HepG2 (cell line): Measurements from ENCODE around the gene CMPK2. TPM values are rescaled to one million over a fixed set of nuclear protein-coding genes. Genes with fewer than 3 reads are reported as not detected.

ENCODE experiments used
- ADNP ChIP-seq: sonication (generic); formaldehyde crosslinking; IDR thresholded peaks from 2 replicates; pipeline ENCODE4 v1.4.0; 2020; ENCODE audit warnings: missing genetic modification reagents
- KDM2A ChIP-seq: sonication (generic); formaldehyde crosslinking; IDR thresholded peaks from 2 replicates; pipeline ENCODE4 v1.4.0; 2020; ENCODE audit warnings: low read depth, missing genetic modification reagents, borderline replicate concordance
- MIER2 ChIP-seq: IDR thresholded peaks from 2 replicates; pipeline ENCODE4 v1.6.1; 2016; ENCODE audit warnings: missing biosample characterization, missing genetic modification reagents
- REPIN1 ChIP-seq: sonication (generic); formaldehyde crosslinking; IDR thresholded peaks from 2 replicates; pipeline ENCODE4 v1.8.0; 2022; ENCODE audit warnings: missing genetic modification reagents, low read depth, mild to moderate bottlenecking, borderline replicate concordance
- STAT6 ChIP-seq: sonication (generic); formaldehyde crosslinking; IDR thresholded peaks from 2 replicates; pipeline ENCODE4 v1.4.0; 2020; ENCODE audit warnings: missing genetic modification reagents, mild to moderate bottlenecking, borderline replicate concordance
- TCF7 ChIP-seq: sonication (generic); IDR thresholded peaks from 2 replicates; pipeline ENCODE4 v1.6.1; 2016; ENCODE audit warnings: antibody characterized with exemption, low read depth
- ZNF10 ChIP-seq: sonication (generic); formaldehyde crosslinking; IDR thresholded peaks from 2 replicates; pipeline ENCODE4 v1.4.0; 2020; ENCODE audit warnings: mild to moderate bottlenecking, low read depth, missing genetic modification reagents, borderline replicate concordance
- ZNF121 ChIP-seq: sonication (generic); formaldehyde crosslinking; IDR thresholded peaks from 2 replicates; pipeline ENCODE4 v1.5.0; 2020; ENCODE audit warnings: mild to moderate bottlenecking, missing genetic modification reagents
- ZNF44 ChIP-seq: sonication (generic); formaldehyde crosslinking; IDR thresholded peaks from 2 replicates; pipeline ENCODE4 v1.5.1; 2020; ENCODE audit warnings: mild to moderate bottlenecking, missing genetic modification reagents
- ZNF589 ChIP-seq: sonication (generic); formaldehyde crosslinking; conservative IDR thresholded peaks from 2 replicates; pipeline ENCODE4 v1.8.0; 2022; ENCODE audit warnings: mild to moderate bottlenecking, moderate library complexity, missing genetic modification reagents
- ZNF619 ChIP-seq: sonication (generic); formaldehyde crosslinking; IDR thresholded peaks from 2 replicates; pipeline ENCODE4 v1.4.0; 2020; ENCODE audit warnings: mild to moderate bottlenecking, missing genetic modification reagents
- ZSCAN22 ChIP-seq: sonication (generic); formaldehyde crosslinking; IDR thresholded peaks from 2 replicates; pipeline ENCODE4 v1.4.0; 2020; ENCODE audit warnings: mild to moderate bottlenecking, missing genetic modification reagents
- ZSCAN9 ChIP-seq: IDR thresholded peaks from 2 replicates; pipeline ENCODE4 v1.6.1; 2016; ENCODE audit warnings: borderline replicate concordance
- polyA plus RNA-seq, 8 experiments: library from polyadenylated mRNA; depleted of rRNA in 3 of 8; stranded (reverse) in 7 of 8; unstranded in 1 of 8; fragments of >200 nt; fragmentation: Illumina TruSeq in 4 of 8; extraction: Trizol in 4 of 8; gene quantifications; 2 replicates each; pipeline versions ENCODE4 v1.2.1 to v1.2.3, GENCODE V29; 2011 to 2016; ENCODE audit warnings: low read depth in 4 of 8, missing spikeins in 1 of 8, mixed read lengths in 1 of 8; ENCODE audit not compliant: insufficient read depth in 1 of 8
- total RNA-seq, 5 experiments: library from RNA; depleted of rRNA; stranded (reverse); fragments of >200 nt; fragmentation: Illumina TruSeq; extraction: Trizol; gene quantifications; 2 replicates each; pipeline ENCODE4 v1.2.3, GENCODE V29; 2016; ENCODE audit warnings: low read depth in 1 of 5
- TF ChIP-seq, protein P1 (sequence below): sonication (generic); formaldehyde crosslinking; conservative IDR thresholded peaks from 2 replicates; pipeline ENCODE4 v1.8.0; 2022; ENCODE audit warnings: mild to moderate bottlenecking, moderate library complexity, missing genetic modification reagents
- TF ChIP-seq, protein P2 (sequence below): sonication (generic); formaldehyde crosslinking; IDR thresholded peaks from 2 replicates; pipeline ENCODE4 v1.4.0; 2020; ENCODE audit warnings: missing genetic modification reagents
- TF ChIP-seq, protein P3 (sequence below): sonication (generic); formaldehyde crosslinking; IDR thresholded peaks from 2 replicates; pipeline ENCODE4 v1.9.0; 2021; ENCODE audit warnings: missing genetic modification reagents, borderline replicate concordance
- TF ChIP-seq, protein P4 (sequence below): IDR thresholded peaks from 2 replicates; pipeline ENCODE4 v1.6.1; 2016; ENCODE audit warnings: missing compliant biosample characterization, missing genetic modification reagents, borderline replicate concordance

CMPK2 gene
- total and polyA plus RNA-seq, 2 of the 13 experiments (the other 11 are each of a cell fraction or from before 2014, with no cell fraction given): 0.04 to 1.0 TPM

- TF ChIP-seq, protein P1, sequence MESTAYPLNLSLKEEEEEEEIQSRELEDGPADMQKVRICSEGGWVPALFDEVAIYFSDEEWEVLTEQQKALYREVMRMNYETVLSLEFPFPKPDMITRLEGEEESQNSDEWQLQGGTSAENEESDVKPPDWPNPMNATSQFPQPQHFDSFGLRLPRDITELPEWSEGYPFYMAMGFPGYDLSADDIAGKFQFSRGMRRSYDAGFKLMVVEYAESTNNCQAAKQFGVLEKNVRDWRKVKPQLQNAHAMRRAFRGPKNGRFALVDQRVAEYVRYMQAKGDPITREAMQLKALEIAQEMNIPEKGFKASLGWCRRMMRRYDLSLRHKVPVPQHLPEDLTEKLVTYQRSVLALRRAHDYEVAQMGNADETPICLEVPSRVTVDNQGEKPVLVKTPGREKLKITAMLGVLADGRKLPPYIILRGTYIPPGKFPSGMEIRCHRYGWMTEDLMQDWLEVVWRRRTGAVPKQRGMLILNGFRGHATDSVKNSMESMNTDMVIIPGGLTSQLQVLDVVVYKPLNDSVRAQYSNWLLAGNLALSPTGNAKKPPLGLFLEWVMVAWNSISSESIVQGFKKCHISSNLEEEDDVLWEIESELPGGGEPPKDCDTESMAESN (CRISPR knock-in tag): peak; percentile 76
- TF ChIP-seq ZNF10 (CRISPR knock-in tag) (no peak), MIER2 (CRISPR knock-in tag) (no peak), ZNF589 (CRISPR knock-in tag) (0 out of 2 replicates have a peak, but pooled peaks have one; percentile 8), STAT6 (CRISPR knock-in tag) (no peak), REPIN1 (CRISPR knock-in tag) (0 out of 2 replicates have a peak, but pooled peaks have one; percentile 15), ZSCAN9 (CRISPR knock-in tag) (no peak; the same call in 1 of the 2 replicates), ADNP (CRISPR knock-in tag) (peak; percentile 25; the same call in 1 of the 2 replicates), ZSCAN22 (no peak), KDM2A (CRISPR knock-in tag) (peak; percentile 48; the same call in 1 of the 2 replicates), ZNF121 (CRISPR knock-in tag) (peak; percentile 58; the same call in 1 of the 2 replicates), ZNF44 (CRISPR knock-in tag) (no peak), TCF7 (no peak), ZNF619 (CRISPR knock-in tag) (no peak)
- TF ChIP-seq, protein P2, sequence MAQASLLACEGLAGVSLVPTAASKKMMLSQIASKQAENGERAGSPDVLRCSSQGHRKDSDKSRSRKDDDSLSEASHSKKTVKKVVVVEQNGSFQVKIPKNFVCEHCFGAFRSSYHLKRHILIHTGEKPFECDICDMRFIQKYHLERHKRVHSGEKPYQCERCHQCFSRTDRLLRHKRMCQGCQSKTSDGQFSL: no peak
- TF ChIP-seq, protein P3, sequence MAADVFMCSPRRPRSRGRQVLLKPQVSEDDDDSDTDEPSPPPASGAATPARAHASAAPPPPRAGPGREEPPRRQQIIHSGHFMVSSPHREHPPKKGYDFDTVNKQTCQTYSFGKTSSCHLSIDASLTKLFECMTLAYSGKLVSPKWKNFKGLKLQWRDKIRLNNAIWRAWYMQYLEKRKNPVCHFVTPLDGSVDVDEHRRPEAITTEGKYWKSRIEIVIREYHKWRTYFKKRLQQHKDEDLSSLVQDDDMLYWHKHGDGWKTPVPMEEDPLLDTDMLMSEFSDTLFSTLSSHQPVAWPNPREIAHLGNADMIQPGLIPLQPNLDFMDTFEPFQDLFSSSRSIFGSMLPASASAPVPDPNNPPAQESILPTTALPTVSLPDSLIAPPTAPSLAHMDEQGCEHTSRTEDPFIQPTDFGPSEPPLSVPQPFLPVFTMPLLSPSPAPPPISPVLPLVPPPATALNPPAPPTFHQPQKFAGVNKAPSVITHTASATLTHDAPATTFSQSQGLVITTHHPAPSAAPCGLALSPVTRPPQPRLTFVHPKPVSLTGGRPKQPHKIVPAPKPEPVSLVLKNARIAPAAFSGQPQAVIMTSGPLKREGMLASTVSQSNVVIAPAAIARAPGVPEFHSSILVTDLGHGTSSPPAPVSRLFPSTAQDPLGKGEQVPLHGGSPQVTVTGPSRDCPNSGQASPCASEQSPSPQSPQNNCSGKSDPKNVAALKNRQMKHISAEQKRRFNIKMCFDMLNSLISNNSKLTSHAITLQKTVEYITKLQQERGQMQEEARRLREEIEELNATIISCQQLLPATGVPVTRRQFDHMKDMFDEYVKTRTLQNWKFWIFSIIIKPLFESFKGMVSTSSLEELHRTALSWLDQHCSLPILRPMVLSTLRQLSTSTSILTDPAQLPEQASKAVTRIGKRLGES (CRISPR knock-in tag): peak; percentile 19; the same call in 1 of the 2 replicates
- TF ChIP-seq, protein P4, sequence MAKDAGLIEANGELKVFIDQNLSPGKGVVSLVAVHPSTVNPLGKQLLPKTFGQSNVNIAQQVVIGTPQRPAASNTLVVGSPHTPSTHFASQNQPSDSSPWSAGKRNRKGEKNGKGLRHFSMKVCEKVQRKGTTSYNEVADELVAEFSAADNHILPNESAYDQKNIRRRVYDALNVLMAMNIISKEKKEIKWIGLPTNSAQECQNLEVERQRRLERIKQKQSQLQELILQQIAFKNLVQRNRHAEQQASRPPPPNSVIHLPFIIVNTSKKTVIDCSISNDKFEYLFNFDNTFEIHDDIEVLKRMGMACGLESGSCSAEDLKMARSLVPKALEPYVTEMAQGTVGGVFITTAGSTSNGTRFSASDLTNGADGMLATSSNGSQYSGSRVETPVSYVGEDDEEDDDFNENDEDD: peak; percentile 91; the same call in 1 of the 2 replicates
Observed at GRCh38 chr2:6865346-6866274, at the start of gene CMPK2 (continued).
